GM10248 (cell line): ENCODE data around the gene ADIRF.

ENCODE experiments used
- CTCF ChIA-PET: fragments of 300-600 bp; sonication (Branson Sonifier 250); formaldehyde crosslinking; extraction: SDS; loops from one replicate; lab custom pipeline; 2021; ENCODE audit warnings: antibody characterized with exemption; lab: Yijun Ruan, JAX
- POLR2A ChIA-PET: fragments of 350-650 bp; sonication (Branson Sonifier 250); formaldehyde crosslinking; extraction: SDS; loops from one replicate; lab custom pipeline; 2020; ENCODE audit warnings: antibody characterized with exemption; lab: Yijun Ruan, JAX
- DNase-seq: peaks from one replicate; pipeline ENCODE4 v3.0.0; 2012; ENCODE audit errors: extremely low spot score
- TF ChIP-seq, protein P1 (sequence below): IDR thresholded peaks from 2 replicates; pipeline ENCODE4 v1.5.1; 2012; ENCODE audit warnings: mild to moderate bottlenecking, low read depth; ENCODE audit errors: extremely low read depth, missing control alignments, control extremely low read depth

Gene ADIRF

DNA sequence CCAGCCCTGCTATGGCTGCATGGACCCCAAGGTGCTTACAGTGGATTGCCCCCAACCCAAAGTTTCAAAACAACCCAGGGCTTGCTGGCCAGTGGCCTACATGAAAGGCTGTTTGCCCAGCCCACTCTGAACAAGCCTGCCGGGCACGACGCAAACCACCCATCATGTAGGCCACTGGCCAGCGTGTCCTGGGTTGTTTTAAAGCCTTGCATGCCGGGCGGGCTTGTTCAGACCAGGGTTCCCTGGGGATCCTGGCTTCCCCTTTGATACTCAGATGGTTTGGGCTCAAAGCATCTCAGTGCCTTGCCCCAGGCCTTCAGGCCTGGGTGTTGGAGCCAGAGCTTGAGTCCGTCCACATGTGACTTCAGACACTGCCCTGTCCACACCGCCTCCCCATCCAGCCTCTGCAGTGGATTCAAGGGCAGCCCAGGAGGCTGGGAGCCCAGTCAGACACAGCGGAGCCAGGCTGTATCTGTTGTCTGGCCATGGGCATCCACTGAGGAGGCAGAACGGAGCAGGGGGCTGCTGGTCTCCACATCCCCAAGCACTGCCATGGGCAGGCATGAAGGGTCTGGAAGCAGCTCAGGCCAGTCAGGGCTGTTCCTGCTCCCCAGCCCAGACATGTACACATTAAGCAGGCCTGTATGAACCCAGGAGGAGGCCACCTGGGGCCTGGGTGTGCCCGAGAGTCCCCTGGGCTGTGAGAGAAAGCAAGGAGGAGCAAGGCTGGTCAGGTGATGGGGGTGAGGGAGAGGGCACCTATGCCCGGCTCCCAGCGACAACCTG lies 4.0 kb upstream of the ADIRF start:
- ChIA-PET POLR2A (no interaction called here), CTCF (interaction anchor here (15.9 kb wide), 1 partner anchor 22 kb away, joined by 238 read pairs; no protein-coding TSS in a partner anchor)
- DNase-seq: no peak
- TF ChIP-seq, protein P1, sequence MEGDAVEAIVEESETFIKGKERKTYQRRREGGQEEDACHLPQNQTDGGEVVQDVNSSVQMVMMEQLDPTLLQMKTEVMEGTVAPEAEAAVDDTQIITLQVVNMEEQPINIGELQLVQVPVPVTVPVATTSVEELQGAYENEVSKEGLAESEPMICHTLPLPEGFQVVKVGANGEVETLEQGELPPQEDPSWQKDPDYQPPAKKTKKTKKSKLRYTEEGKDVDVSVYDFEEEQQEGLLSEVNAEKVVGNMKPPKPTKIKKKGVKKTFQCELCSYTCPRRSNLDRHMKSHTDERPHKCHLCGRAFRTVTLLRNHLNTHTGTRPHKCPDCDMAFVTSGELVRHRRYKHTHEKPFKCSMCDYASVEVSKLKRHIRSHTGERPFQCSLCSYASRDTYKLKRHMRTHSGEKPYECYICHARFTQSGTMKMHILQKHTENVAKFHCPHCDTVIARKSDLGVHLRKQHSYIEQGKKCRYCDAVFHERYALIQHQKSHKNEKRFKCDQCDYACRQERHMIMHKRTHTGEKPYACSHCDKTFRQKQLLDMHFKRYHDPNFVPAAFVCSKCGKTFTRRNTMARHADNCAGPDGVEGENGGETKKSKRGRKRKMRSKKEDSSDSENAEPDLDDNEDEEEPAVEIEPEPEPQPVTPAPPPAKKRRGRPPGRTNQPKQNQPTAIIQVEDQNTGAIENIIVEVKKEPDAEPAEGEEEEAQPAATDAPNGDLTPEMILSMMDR: no peak

- DNase-seq: no peak
- TF ChIP-seq, protein P1: no peak
- ChIA-PET CTCF (interaction anchor here (15.9 kb wide), 1 partner anchor 22 kb away, joined by 238 read pairs; no protein-coding TSS in a partner anchor), POLR2A (no interaction called here)
These were observed 3.5 kb upstream of the ADIRF start for GRCh38 chr10:86964847-86965190.

DNA sequence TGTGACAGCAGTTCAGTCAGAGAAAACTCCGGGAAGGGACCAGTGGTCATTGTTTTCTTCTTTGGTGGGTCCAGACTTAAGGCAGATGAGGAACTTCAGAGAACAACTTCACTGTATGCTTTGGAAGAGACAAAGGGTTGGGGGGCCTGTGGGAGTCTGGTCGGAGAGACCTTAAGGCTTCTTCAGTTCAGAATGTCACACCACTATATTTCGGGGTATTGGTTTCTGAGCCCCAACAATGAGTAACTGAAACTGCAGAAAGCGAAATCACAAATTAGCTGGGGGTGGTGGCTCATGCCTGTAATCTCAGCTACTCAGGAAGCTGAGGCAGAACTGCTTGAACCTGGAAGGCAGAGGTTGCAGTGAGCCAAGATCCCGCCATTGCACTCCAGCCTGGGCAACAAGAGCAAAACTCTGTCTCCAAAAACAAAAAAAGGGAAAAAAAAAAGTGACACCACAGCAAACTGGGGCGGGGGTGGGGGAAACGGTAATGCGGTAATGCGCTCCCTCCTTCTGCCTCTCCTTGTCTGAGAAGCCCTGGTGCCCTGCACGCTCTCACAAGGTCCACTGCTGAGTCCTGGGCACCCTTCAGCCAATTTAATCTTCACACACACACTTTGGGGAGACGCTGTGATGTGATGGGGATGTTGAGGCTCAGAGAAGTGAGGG lies 2.2 kb upstream of the ADIRF start:
- TF ChIP-seq, protein P1: no peak
- CTCF ChIA-PET: interaction anchor here (0.9 to 15.9 kb wide), 14 partner anchors 8 to 286 kb away, joined by 3 to 238 read pairs (median 3); partner anchors contain the start of genes MMRN2 and SNCG
- POLR2A ChIA-PET: interaction anchor here (1.4 kb wide), 1 partner anchor 11 kb away, joined by 5 read pairs; no protein-coding TSS in a partner anchor
- peak; percentile 39 for DNase-seq

- ChIA-PET CTCF (interaction anchor here (1.3 to 15.9 kb wide), 4 partner anchors 9 to 80 kb away, joined by 3 to 238 read pairs (median 20); partner anchors contain the start of genes MMRN2 and SNCG), POLR2A (no interaction called here)
- no peak for DNase-seq
- TF ChIP-seq, protein P1: no peak
These were observed 771 bp upstream of the ADIRF start for GRCh38 chr10:86967481-86967941.

- ChIA-PET CTCF (interaction anchor here (1.0 to 15.9 kb wide), 6 partner anchors 8 to 127 kb away, joined by 3 to 238 read pairs (median 9); partner anchors contain the start of genes MMRN2 and SNCG), POLR2A (no interaction called here)
- DNase-seq: no peak
- TF ChIP-seq, protein P1: no peak
These were observed 693 bp downstream of the ADIRF start for GRCh38 chr10:86968994-86969355.

- CTCF ChIA-PET: interaction anchor here (1.0 to 15.9 kb wide), 6 partner anchors 9 to 127 kb away, joined by 3 to 238 read pairs (median 9); partner anchors contain the start of genes MMRN2 and SNCG
- TF ChIP-seq, protein P1: no peak
- DNase-seq: no peak
- POLR2A ChIA-PET: no interaction called here
These were observed 1.2 kb downstream of the ADIRF start for GRCh38 chr10:86969421-86970041.
